ENCODE measurements around the gene KCNC4.
A peak's percentile ranks its signal among the peaks of the same experiment; 100 is the strongest.

KCNC4 gene

DNA sequence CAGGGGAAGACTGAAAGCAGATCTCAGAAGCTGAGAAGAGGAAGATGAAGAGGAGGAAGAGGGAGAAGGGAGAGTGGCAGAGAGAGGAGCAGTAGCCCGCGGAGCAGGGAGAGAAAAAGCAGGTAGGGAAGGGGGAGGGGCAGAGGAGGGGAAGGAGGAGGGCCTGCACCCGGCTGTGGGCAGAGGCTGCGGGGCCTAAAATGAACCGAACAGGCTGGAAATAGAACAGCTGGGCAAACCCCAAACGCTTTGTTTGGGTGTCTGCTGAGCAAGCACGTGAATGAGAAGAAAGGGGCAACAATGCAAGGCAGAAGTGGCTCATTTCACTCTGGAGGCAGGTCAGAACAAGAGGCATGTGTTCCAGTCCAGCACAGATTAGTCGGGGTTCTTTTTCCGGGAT is 33.5 kb downstream of the KCNC4 start:
- H3K4me3 ChIP-seq = no peak overlapping the region
- H3K27ac ChIP-seq = peak overlapping the region in 2 of 21 experiments; percentile 30 to 43

- H3K4me3 ChIP-seq = no peak overlapping the region
- no peak overlapping the region for H3K27ac ChIP-seq
These were observed 35.9 kb downstream of the KCNC4 start for GRCh38 chr1:110245876-110246620.

DNA sequence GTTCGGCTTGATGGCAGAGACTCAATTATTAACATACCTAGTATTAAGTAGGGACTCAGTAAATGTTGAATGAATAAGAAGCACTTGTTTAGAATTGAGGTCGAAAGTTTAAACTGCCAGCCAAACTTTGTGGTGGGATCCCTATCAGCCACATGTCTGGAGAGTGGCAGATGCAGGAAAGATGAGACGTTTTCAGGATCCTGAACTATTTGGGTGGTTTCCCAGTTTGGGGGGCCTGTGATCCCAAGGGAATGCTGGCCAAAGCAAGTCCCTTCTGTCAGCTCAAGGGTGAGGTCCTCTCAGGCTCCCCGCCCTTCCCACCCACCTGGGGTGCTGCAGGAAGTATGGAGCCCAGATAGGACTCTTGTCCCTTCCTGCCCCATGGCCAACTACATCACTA is 38.6 kb downstream of the KCNC4 start:
- H3K4me3 ChIP-seq = no peak overlapping the region
- H3K27ac ChIP-seq = no peak overlapping the region

DNA sequence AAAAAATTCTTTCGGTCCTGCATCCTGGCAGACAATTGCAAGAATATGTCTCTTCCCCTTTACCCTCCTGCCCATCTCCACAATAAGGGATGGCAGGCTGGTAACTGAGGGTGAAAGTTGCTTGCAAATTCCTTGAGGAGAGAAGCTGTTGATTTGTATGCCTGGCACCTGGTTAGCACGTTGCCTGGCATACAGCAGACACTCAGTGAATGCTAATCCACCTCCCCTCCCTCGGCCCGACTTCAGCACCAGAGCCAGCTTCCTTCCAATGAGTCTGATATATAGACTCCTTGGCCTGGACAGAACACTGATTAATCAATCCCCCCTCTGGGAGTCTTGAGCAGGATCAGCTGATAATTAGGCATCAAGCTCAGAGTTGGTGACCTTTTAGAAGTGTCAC is 39.1 kb downstream of the KCNC4 start:
- no peak overlapping the region for H3K4me3 ChIP-seq
- H3K27ac ChIP-seq = no peak overlapping the region

- Histone ChIP-seq H3K4me3 (no peak overlapping the region), H3K27ac (no peak overlapping the region)
These were observed 39.9 kb downstream of the KCNC4 start for GRCh38 chr1:110250008-110250407.

DNA sequence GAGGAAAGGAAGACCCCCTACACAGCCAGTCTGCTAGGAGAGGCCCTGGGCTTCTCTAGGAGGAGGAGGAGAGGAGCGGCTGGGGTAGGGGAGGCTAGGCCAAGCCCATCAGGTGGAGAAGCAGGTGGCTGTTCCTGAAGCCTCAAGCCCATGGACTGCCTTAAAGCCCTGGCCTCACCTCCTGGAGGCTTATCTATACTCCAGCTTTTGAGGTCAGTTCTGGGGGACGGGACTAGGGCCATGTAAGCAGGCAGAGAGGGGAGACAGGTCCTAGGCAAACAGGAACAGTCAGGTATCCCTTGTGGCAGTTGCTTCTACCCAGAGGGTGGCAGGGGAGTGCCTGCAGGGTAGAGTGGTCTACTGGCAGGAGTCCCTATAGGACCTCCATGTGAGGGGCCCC is 40.6 kb downstream of the KCNC4 start:
- Histone ChIP-seq H3K4me3 (no peak overlapping the region), H3K27ac (no peak overlapping the region)

DNA sequence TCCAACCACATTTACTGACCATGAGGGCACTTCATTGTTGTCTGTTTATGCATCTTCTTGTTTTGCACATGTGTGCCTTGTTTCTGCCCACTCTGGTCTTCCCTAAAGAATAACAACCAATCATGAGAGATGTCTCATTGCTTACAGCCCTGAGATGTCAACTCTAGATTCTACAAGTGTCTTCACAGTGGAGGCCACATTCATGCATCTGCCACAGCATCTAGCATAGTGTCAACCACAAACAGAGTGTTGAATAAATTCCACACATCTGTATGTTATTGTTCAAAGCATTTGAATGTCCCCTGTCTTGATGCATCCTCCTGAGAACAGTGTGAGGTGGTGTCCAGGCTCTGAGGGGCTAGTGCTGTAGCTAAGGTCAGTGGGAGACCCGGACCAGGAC is 43.1 kb downstream of the KCNC4 start:
- Histone ChIP-seq H3K27ac (no peak overlapping the region), H3K4me3 (no peak overlapping the region)

DNA sequence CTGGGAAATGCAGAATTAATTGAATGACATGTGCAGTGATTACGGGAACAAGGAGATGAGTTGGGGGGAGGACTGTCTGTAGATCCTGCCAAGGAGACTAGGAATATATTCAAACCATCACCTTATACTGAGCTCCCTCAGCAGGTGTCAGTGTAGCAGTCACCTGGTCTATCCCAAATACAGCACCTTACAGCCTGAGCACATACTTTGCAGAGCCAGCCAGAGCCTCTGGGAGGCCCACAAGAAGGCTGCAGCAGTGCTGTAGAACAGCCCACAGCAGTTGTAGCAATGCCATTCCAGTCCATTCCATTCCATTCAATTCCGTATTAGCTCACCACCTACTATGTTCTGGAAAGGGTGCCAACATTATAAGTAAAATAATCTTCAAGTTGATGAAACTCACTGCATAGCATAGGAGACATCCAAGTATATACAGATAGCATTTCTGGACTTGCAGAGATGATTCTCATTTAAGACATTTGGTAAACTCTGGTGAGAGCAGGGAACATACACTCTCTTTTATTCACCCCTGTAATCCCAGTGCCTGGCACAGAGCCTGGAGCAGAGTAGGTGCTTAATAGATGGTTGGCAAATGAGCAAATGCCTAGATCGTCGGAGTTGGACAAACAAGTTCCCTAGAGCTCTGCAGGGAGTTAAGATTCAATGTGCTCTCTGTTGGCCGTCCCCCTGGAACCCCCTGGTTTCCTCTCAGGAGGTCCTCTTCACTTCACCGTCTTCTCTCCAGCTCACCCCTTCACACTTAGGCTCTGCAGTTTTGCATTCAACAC is 44.7 kb downstream of the KCNC4 start:
- Histone ChIP-seq H3K27ac (no peak overlapping the region), H3K4me3 (no peak overlapping the region)

- H3K27ac ChIP-seq = no peak overlapping the region
- no peak overlapping the region for H3K4me3 ChIP-seq
These were observed 45.3 kb downstream of the KCNC4 start for GRCh38 chr1:110255392-110255787.

GRCh38 chr1:110258734-110259133 is 48.6 kb downstream of the KCNC4 start:
- Histone ChIP-seq H3K4me3 (no peak overlapping the region), H3K27ac (no peak overlapping the region)

DNA sequence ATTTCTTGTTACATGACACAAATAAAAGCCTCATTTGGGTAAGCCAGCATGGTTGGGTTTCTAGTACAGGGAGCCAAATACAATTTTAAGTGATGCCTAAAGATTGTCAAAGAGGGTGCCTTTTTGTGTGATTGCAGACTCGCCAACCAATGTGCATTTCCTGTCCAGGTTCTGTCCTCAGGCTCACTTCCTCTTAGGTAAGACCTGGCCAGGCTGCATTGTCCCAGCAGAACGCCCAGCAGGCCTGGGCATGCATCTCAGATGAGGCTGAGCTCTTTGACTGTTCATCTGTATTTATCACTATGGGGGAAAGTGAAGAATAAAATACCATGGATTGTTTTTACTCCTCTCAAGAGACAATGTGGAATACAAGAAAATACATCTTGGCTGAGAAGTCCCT is 49.7 kb downstream of the KCNC4 start:
- no peak overlapping the region for H3K4me3 ChIP-seq
- H3K27ac ChIP-seq = no peak overlapping the region

Measured in skin epidermis (tissue), 12 donors.